AG04449 (cell line): ENCODE data around the gene ASTN2.

Source experiments
- CTCF ChIA-PET: fragments of 350-600 bp; formaldehyde crosslinking; extraction: SDS; loops from one replicate; lab custom pipeline; 2021; ENCODE audit warnings: antibody characterized with exemption; lab: Yijun Ruan, JAX
- POLR2A ChIA-PET: fragments of 400-600, 350-600 bp; formaldehyde crosslinking; extraction: SDS; loops from one replicate; lab custom pipeline; 2020; ENCODE audit warnings: antibody characterized with exemption, inconsistent platforms; lab: Yijun Ruan, JAX
- DNase-seq: peaks from one replicate; pipeline ENCODE4 v3.0.0-alpha.2; 2010; ENCODE audit warnings: low read depth, low spot score
- H3K4me3 ChIP-seq: 2 replicates; pipeline ENCODE4 v1.5.1; 2011; ENCODE audit warnings: low read depth, mild to moderate bottlenecking, control low read depth, low read length
- CTCF ChIP-seq: IDR thresholded peaks from one replicate; pipeline ENCODE4 v1.5.1; 2011; ENCODE audit warnings: mild to moderate bottlenecking, moderate library complexity, low read length, control low read depth, inconsistent platforms; ENCODE audit not compliant: insufficient read depth; ENCODE audit errors: missing control alignments

Gene ASTN2

GRCh38 chr9:116687754-116688135, 727.1 kb downstream of the ASTN2 start:
- ChIA-PET POLR2A (interaction anchor here (1.0 to 1.9 kb wide), 2 partner anchors 10 to 15 kb away, joined by 3 to 14 read pairs; no protein-coding TSS in a partner anchor), CTCF (interaction anchor here (1.4 kb wide), 1 partner anchor 1094 kb away, joined by 4 read pairs; no protein-coding TSS in a partner anchor)
- H3K4me3 ChIP-seq = peak overlapping the region; percentile 64
- TF ChIP-seq CTCF = no peak
- no peak for DNase-seq

- DNase-seq = no peak
- CTCF ChIA-PET = interaction anchor here (1.1 to 1.4 kb wide), 2 partner anchors 9 to 1094 kb away, joined by 4 to 5 read pairs; no protein-coding TSS in a partner anchor
- no peak for TF ChIP-seq CTCF
- POLR2A ChIA-PET = interaction anchor here (1.0 to 1.9 kb wide), 3 partner anchors 8 to 16 kb away, joined by 3 to 14 read pairs (median 7); no protein-coding TSS in a partner anchor
- peak within 1 kb of the TSS; percentile 64 for H3K4me3 ChIP-seq
Measured at GRCh38 chr9:116687074-116687753, 727.6 kb downstream of the ASTN2 start, which contains the start of gene TRIM32. TSS of gene TRIM32 (plus strand) at chr9:116687305. CDS start at chr9:116697743, 10,438 bp downstream.

GRCh38 chr9:116686693-116687073, 728.2 kb downstream of the ASTN2 start:
- H3K4me3 ChIP-seq = peak overlapping the region; percentile 64
- POLR2A ChIA-PET = interaction anchor here (1.0 to 1.9 kb wide), 3 partner anchors 8 to 16 kb away, joined by 3 to 14 read pairs (median 7); no protein-coding TSS in a partner anchor
- CTCF ChIA-PET = interaction anchor here (1.1 kb wide), 1 partner anchor 9 kb away, joined by 5 read pairs; no protein-coding TSS in a partner anchor
- no peak for TF ChIP-seq CTCF
- no peak for DNase-seq

GRCh38 chr9:116686135-116686534, 728.7 kb downstream of the ASTN2 start:
- H3K4me3 ChIP-seq = peak overlapping the region; percentile 64
- no peak for DNase-seq
- no peak for TF ChIP-seq CTCF
- POLR2A ChIA-PET = interaction anchor here (1.7 to 1.9 kb wide), 2 partner anchors 9 to 11 kb away, joined by 7 to 14 read pairs; no protein-coding TSS in a partner anchor
- CTCF ChIA-PET = interaction anchor here (1.1 to 1.4 kb wide), 2 partner anchors 8 to 14 kb away, joined by 3 to 5 read pairs; no protein-coding TSS in a partner anchor

GRCh38 chr9:116685166-116685565, 729.7 kb downstream of the ASTN2 start:
- H3K4me3 ChIP-seq = no peak overlapping the region
- ChIA-PET CTCF (interaction anchor here (1.4 kb wide), 1 partner anchor 13 kb away, joined by 3 read pairs; no protein-coding TSS in a partner anchor), POLR2A (no interaction called here)
- TF ChIP-seq CTCF = no peak
- DNase-seq = no peak

GRCh38 chr9:116683535-116683934, 731.3 kb downstream of the ASTN2 start:
- POLR2A ChIA-PET = no interaction called here
- no peak overlapping the region for H3K4me3 ChIP-seq
- CTCF ChIA-PET = interaction anchor here (0.9 kb wide), 1 partner anchor 10 kb away, joined by 3 read pairs; no protein-coding TSS in a partner anchor
- DNase-seq = no peak
- TF ChIP-seq CTCF = no peak
